ENCODE results near the gene EPPIN.

Gene EPPIN

GRCh38 chr20:45497971-45498494 is 49.2 kb downstream of the EPPIN start:
- Histone ChIP-seq H3K27me3 (ENCODE audit: low read length) (no peaks in the 10 kb centered on the region), H3K4me3 (ENCODE audit: insufficient read depth, low read length, poor library complexity, severe bottlenecking) (no peak overlapping the region), H3K4me2 (ENCODE audit: low read depth, low read length, poor library complexity, severe bottlenecking) (no peak overlapping the region), H3K79me2 (ENCODE audit: insufficient read depth, low read length) (no peaks in the 10 kb centered on the region), H3F3A (ENCODE audit: insufficient read depth) (no peaks in the 10 kb centered on the region), H3K9ac (ENCODE audit: low read length) (no peak overlapping the region), H3K27ac (ENCODE audit: low read depth, low read length) (no peak overlapping the region), H3K9me3 (ENCODE audit: insufficient read depth, low read length) (no peaks in the 10 kb centered on the region), H2AFZ (ENCODE audit: low read depth, low read length, severe bottlenecking) (no peak overlapping the region), H4K20me1 (ENCODE audit: low read depth, low read length) (no peaks in the 10 kb centered on the region), H3K36me3 (ENCODE audit: low read length) (no peaks in the 10 kb centered on the region), H3K9me2 (replicated peaks; ENCODE audit: insufficient read depth, low read length) (no peaks in the 10 kb centered on the region)
- TF ChIP-seq CTCF (IDR thresholded peaks at IDR 0.05; ENCODE audit: insufficient read depth, low read length, poor library complexity, severe bottlenecking) (no peak), EZH2phosphoT487 (conservative IDR thresholded peaks at IDR 0.05; ENCODE audit: low read length) (no peak)

GRCh38 chr20:45496166-45496565 is 51.0 kb downstream of the EPPIN start:
- Histone ChIP-seq H4K20me1 (ENCODE audit: low read depth, low read length) (no peaks in the 10 kb centered on the region), H3K4me2 (ENCODE audit: low read depth, low read length, poor library complexity, severe bottlenecking) (no peak overlapping the region)
- TF ChIP-seq CTCF (IDR thresholded peaks at IDR 0.05; ENCODE audit: insufficient read depth, low read length, poor library complexity, severe bottlenecking), result no peak
- TF ChIP-seq EZH2phosphoT487 (conservative IDR thresholded peaks at IDR 0.05; ENCODE audit: low read length), result no peak

DNA sequence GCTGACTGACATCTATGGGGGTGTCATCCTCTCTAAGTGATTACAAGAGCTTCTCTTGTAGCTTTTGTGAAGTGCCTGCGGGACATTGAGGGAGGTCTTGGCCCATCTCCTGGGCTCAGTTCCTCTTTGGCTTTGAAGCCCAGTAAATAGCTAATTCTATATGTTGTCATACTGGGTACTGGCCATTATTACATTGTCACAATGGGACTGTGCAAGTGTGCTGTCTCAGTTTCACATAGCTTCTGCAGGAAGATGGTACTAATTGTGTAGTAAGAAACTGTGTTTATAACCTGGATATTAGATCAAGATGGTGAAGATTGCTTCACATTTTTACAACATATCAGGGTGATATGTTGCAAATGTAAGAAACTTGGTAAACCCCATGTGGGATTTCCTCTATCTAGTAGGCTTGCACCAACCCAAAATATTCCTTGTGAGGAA is 51.7 kb downstream of the EPPIN start:
- Histone ChIP-seq H3K27me3 (ENCODE audit: low read length) (no peaks in the 10 kb centered on the region), H3K79me2 (ENCODE audit: insufficient read depth, low read length) (no peaks in the 10 kb centered on the region), H3K9me3 (ENCODE audit: insufficient read depth, low read length) (no peaks in the 10 kb centered on the region), H4K20me1 (ENCODE audit: low read depth, low read length) (no peaks in the 10 kb centered on the region), H3K4me2 (ENCODE audit: low read depth, low read length, poor library complexity, severe bottlenecking) (no peak overlapping the region), H3K9me2 (replicated peaks; ENCODE audit: insufficient read depth, low read length) (no peaks in the 10 kb centered on the region), H3K9ac (ENCODE audit: low read length) (no peak overlapping the region), H3F3A (ENCODE audit: insufficient read depth) (no peaks in the 10 kb centered on the region), H3K27ac (ENCODE audit: low read depth, low read length) (no peak overlapping the region), H2AFZ (ENCODE audit: low read depth, low read length, severe bottlenecking) (no peak overlapping the region), H3K36me3 (ENCODE audit: low read length) (no peaks in the 10 kb centered on the region), H3K4me3 (ENCODE audit: insufficient read depth, low read length, poor library complexity, severe bottlenecking) (no peak overlapping the region)
- no peak for TF ChIP-seq CTCF (IDR thresholded peaks at IDR 0.05; ENCODE audit: insufficient read depth, low read length, poor library complexity, severe bottlenecking)
- no peak for TF ChIP-seq EZH2phosphoT487 (conservative IDR thresholded peaks at IDR 0.05; ENCODE audit: low read length)

More at GRCh38 chr20:45496166-45496565, 51.0 kb downstream of the EPPIN start:
- no peak overlapping the region for H3K27ac ChIP-seq (ENCODE audit: low read depth, low read length)
- H3K27me3 ChIP-seq (ENCODE audit: low read length), result no peaks in the 10 kb centered on the region
- H2AFZ ChIP-seq (ENCODE audit: low read depth, low read length, severe bottlenecking), result no peak overlapping the region
- no peaks in the 10 kb centered on the region for H3K79me2 ChIP-seq (ENCODE audit: insufficient read depth, low read length)
- H3K9ac ChIP-seq (ENCODE audit: low read length), result no peak overlapping the region
- H3K36me3 ChIP-seq (ENCODE audit: low read length), result no peaks in the 10 kb centered on the region
- no peaks in the 10 kb centered on the region for H3K9me2 ChIP-seq (replicated peaks; ENCODE audit: insufficient read depth, low read length)
- no peaks in the 10 kb centered on the region for H3F3A ChIP-seq (ENCODE audit: insufficient read depth)
- no peak overlapping the region for H3K4me3 ChIP-seq (ENCODE audit: insufficient read depth, low read length, poor library complexity, severe bottlenecking)
- no peaks in the 10 kb centered on the region for H3K9me3 ChIP-seq (ENCODE audit: insufficient read depth, low read length)

Data from SU-DHL-6 (cell line).